ENCODE measurements around the gene GAPT.

GAPT gene

DNA sequence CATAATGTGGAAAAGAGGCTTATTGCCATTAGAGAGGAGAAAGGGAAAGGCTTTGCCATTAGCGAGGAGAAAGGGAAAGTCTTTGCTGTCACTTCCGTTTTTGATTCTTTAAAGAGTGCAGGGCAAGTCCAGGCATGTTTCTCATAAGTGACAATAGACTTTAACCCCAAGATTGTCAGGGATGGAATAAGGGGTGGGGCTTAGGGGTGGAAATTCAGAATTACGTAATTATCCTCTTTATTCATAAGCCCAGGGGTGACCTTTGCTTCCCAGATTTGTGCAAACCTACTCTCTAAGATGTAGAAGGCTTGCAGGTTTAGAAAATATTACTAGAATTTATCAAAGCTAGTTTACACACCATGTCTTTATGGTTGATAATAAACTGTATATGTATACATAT, 29.1 kb upstream of the GAPT start:
- DNase-seq (ENCODE audit: low read depth): no peak

GRCh38 chr5:58462623-58463230, 28.5 kb upstream of the GAPT start:
- peak; percentile 74 for DNase-seq (ENCODE audit: low read depth)

GRCh38 chr5:58466939-58467338, 24.3 kb upstream of the GAPT start:
- peak; percentile 63 for DNase-seq (ENCODE audit: low read depth)

GRCh38 chr5:58469896-58470295, 21.3 kb upstream of the GAPT start:
- no peak for DNase-seq (ENCODE audit: low read depth)

DNA sequence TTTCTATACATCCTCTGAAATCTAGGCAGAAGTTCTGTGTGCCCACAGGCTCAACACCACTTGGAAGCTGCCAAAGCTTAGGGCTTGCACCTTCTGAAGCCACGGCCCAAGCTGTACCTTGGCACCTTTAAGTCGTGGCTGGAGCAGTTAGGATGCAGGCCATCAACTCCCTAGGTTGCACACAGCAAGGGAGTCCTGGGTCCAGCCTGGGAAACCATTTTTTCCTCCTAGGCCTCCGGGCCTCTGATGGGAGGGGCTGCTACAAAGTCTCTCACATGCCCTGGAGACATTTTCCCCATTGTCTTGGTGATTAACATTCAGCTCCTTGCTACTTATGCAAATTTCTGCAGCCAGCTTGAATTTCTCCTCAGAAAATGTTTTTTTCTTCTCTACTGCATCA, 15.8 kb upstream of the GAPT start:
- no peak for DNase-seq (ENCODE audit: low read depth)

DNA sequence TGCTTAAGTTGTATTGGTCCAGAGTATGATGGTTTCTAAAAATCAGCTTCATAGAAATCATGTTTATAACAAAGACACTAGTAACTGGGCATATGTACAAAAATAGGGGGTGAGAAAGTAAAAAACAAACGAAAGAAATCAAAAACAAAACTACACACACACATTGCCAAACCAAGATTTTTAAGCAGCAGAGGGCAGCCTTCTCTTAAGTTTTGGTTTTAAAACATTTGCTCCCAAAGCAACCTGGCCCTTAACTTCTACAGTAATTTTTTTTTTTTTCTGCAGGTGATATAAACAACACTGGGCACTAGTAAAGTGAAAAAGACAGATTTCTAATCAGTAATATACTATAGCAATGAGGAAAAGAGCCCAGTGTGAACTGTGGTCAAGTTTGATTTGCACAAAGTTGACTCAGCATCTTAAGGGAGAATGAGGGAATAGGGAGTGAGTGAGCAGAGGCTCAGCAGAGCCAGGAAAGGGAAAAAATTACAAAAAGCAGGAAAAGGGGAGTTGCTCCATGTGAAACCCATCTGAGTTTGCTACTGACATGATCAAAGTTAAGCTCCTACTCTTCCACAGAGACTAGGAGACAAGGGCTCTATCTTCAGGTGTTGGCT, 13.4 kb upstream of the GAPT start:
- no peak for DNase-seq (ENCODE audit: low read depth)

DNA sequence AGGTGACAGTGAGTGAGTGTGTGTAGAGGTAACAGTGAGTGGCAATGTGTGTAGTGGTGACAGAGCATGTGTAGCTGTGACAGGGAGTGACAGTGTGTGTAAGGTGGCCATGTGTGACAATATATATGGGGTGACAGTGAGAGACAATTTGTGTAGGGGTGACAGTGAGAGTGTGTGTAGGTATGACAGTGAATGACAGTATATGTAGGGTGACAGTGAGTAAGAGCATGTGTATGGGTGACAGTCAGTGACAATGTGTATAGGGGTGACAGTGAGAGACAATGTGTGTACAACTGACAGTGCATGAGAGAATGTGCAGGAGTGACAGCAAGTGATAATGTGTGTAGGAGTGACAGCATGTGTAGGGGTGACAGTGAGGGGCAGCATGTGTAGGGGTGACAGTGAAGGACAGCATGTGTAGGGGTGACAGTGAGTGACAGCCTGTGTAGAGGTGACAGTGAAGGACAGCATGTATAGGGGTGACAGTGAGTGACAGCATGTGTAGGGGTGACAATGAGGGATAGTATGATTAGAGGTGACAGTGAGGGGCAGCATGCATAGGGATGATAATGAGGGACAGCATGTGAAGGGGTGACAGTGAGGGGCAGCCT, 10.1 kb upstream of the GAPT start:
- no peak for DNase-seq (ENCODE audit: low read depth)

DNA sequence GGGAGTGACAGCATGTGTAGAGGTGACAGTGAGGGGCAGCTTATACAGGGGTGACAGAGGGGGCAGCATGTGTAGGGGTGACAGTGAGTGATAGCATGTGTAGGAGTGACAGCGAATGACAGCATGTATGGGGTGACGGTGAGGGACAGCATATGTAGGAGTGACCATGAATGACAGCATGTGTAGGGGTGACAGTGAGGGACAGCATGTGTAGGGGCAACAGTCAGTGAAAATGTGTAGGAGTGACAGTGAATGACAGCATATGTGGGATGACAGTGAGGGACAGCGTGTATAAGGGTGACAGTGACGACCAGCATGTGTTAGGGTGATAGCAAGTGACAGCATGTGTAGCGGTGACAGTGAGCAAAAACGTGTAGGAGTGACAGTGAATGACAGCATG, 9.4 kb upstream of the GAPT start:
- DNase-seq (ENCODE audit: low read depth): no peak

DNA sequence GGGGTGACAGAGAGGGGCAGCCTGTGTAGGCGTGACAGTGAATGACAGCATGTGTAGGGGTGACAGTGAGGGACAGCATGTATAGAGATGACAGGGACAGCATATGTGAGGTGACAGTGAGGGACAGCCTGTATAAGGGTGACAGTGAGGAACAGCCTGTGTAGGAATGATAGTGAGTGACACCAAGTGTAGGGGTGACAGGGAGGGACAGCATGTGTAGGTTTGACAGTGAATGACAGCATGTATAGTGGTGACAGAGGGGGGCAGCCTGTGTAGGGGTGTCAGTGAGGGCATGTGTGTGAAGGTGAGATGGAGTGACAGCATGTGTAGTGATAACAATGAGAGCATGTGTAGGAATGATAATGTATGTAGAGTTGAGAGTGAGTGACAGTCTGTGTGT, 8.7 kb upstream of the GAPT start:
- no peak for DNase-seq (ENCODE audit: low read depth)

- DNase-seq (ENCODE audit: low read depth): no peak
These were observed 6.7 kb upstream of the GAPT start for GRCh38 chr5:58484505-58484904.

DNA sequence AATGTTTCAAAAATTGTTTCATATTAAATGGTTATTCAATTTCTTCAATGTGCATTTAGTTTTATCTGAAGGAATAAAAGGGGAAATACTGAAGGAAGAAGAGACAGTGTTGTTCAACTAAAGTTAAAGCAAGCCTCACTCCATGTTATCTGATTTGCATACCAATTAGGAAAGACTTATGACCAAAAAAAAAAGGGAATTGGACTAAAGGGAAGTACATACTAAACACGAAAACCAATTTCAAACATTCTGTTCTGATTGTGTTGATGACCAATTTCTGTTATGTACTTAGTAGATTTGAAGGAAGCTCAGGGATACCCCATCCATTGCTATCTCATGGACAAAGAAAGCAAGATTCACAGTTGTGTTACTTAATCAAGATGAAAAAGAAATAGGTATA, 4.9 kb upstream of the GAPT start:
- no peak for DNase-seq (ENCODE audit: low read depth)

GRCh38 chr5:58490402-58491050, 709 bp upstream of the GAPT start:
- DNase-seq (ENCODE audit: low read depth): no peak

- no peak for DNase-seq (ENCODE audit: low read depth)
These were observed 1.9 kb downstream of the GAPT start for GRCh38 chr5:58493141-58493540.

DNA sequence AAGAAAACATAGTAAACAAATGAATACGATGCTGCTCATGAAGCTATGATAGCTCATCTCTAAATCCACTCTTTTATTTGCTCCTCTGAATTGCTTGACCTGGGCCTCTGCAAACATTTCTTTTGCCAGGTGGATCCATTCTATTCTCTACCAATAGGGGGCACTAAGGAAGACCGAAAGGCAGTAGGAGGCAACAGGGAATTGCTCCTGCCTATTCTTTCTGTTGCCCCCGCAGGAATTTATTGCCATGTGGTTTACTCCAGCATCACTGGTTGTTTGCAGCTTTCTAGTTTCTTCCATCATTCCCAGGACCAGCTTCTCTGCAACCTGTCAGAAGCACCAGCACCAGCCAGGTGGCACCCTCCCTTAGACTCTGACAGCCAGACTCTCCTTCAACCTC, 5.3 kb downstream of the GAPT start:
- peak; percentile 3 for DNase-seq (ENCODE audit: low read depth)

- no peak for DNase-seq (ENCODE audit: low read depth)
These were observed 6.2 kb downstream of the GAPT start for GRCh38 chr5:58497386-58497785.

DNA sequence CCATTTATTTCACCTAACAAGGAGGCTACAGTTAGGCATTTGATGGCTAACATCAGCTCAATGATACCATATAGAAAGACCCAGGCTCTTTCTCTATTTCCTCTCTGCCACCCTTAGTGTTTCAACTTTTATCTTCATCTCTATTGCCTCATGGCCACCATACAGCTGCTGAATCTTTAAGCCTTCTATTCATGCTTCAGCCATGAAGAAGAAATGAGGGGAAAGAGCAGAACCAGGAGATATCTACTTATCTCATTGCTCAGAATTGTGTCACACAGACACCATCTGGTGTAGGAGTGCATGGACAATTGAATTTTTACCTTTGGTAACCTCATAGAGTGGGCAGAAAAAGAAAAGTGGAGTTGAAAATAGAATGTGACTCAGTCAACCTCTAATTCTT, 6.7 kb downstream of the GAPT start:
- DNase-seq (ENCODE audit: low read depth): no peak

- peak; percentile 54 for DNase-seq (ENCODE audit: low read depth)
These were observed 7.2 kb downstream of the GAPT start for GRCh38 chr5:58498340-58498942.

- DNase-seq (ENCODE audit: low read depth): no peak
These were observed 8.0 kb downstream of the GAPT start for GRCh38 chr5:58499231-58499630.

DNA sequence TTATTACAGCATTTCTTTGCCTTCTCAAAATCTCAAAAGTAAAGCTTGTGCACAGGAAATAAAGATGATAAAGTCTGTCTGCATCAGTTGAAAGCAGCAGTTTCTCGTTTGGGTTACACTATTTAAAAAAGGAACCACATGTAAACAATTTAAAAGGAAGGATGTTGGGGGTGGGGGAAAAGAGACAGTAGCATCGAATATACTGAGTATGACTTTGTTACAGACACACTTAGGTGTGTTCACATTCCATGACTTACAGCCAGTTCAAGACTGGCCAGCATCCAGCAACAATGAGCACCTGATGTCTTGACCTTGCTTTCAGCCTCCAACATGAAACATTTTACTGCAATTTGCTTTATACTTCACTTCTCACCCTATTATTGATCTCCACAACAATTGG, 8.7 kb downstream of the GAPT start:
- DNase-seq (ENCODE audit: low read depth): no peak

DNA sequence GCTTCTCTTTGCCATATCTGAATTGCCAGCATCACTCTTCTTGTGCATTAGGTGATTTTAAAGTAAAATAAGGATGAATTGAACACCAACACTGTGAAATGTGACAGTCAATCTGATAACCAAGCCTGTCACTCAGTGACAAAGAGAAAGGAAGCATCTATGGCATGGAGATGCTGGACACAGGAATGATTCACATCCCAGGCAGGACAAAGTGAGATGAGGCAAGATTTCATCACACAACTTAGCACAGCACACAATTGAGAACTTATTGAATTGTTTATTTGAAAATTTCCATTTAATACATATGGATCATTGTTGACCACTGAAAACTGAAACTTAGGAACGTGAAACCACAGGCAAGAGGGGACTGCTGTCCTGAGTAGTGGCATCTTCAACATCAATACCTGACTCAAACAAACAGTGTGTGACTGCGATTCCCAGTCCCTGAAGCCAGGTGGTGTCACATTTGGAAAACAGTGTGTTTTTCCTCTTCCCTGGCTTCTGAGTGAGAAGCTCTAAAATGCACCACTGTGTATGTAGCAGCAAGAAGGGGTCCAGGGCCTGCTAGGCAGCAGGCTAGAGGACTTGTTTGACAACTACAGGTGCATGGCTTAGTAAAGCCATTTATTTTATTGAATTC, 10.7 kb downstream of the GAPT start:
- no peak for DNase-seq (ENCODE audit: low read depth)

DNA sequence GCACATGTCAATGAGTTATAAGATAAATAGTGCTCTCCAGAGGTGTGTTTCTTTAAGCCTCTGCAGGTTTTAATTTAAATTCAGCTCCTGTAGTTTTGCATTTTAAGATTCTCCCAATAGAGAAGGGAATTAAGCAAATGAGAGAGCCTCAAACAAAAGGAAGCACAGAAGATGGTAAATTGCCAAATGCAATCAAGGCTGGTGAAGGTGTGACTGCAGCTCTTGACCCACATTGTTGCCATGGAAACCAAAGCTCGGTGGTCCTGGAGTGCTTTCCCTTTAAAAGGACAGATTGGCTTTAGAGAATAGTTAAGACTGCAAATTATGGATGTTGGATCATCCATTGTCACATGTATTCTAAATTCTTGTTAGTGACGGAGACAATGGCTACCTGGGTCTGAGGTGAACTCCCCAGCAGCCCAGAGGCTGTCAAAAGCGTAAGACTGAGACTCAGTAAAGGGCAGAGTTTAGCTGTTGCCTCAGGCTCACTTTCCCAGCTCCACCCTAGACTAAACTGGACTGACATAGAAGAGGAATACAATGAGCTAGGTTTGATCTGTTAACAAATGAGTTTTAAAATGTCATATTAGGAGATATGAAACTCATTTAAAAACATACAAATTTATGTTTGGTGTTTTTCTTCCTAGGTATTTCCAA, 12.3 kb downstream of the GAPT start:
- DNase-seq (ENCODE audit: low read depth): no peak

- DNase-seq (ENCODE audit: low read depth): no peak
These were observed 13.5 kb downstream of the GAPT start for GRCh38 chr5:58504766-58505165.

Data from ELR (cell line).